GM19395 (cell line): ENCODE results near the gene SNCAIP.
"Not testable (repeated sequence)": the region's sequence is repeated elsewhere in the genome, so short reads cannot be mapped to it uniquely, and the experiment has no call there.

Experiments
- ATAC-seq: cut with Tn5 transposase; IDR thresholded peaks from one replicate; pipeline ENCODE4 v1.9.1; 2021; ENCODE audit warnings: mild to moderate bottlenecking, moderate library complexity; ENCODE audit not compliant: unreplicated experiment

Gene SNCAIP

GRCh38 chr5:122354293-122354692 is 42.3 kb downstream of the SNCAIP start:
- ATAC-seq, result no peak

- ATAC-seq, result no peak
Observed at GRCh38 chr5:122355324-122355723, 43.3 kb downstream of the SNCAIP start.

- no peak for ATAC-seq
Observed at GRCh38 chr5:122356855-122357254, 44.8 kb downstream of the SNCAIP start.

GRCh38 chr5:122358372-122358979 is 46.4 kb downstream of the SNCAIP start:
- ATAC-seq, result no peak

GRCh38 chr5:122362361-122362760 is 50.3 kb downstream of the SNCAIP start:
- ATAC-seq, result no peak

- ATAC-seq, result no peak
Observed at GRCh38 chr5:122363623-122364022, 51.6 kb downstream of the SNCAIP start.

GRCh38 chr5:122366501-122366900 is 54.5 kb downstream of the SNCAIP start:
- ATAC-seq, result peak; percentile 76

GRCh38 chr5:122367456-122367855 is 55.4 kb downstream of the SNCAIP start:
- no peak for ATAC-seq

GRCh38 chr5:122368510-122369251 is 56.6 kb downstream of the SNCAIP start:
- no peak for ATAC-seq

- ATAC-seq, result no peak
Observed at GRCh38 chr5:122369253-122369815, 57.3 kb downstream of the SNCAIP start.

GRCh38 chr5:122371511-122372151 is 59.6 kb downstream of the SNCAIP start:
- no peak for ATAC-seq

GRCh38 chr5:122374110-122374509 is 62.1 kb downstream of the SNCAIP start:
- ATAC-seq, result no peak

- no peak for ATAC-seq
Observed at GRCh38 chr5:122375801-122376200, 63.8 kb downstream of the SNCAIP start.

- no peak for ATAC-seq
Observed at GRCh38 chr5:122376250-122376649, 64.2 kb downstream of the SNCAIP start.

GRCh38 chr5:122377026-122377425 is 65.0 kb downstream of the SNCAIP start:
- no peak for ATAC-seq

GRCh38 chr5:122382938-122383337 is 70.9 kb downstream of the SNCAIP start:
- not testable (repeated sequence) for ATAC-seq

- ATAC-seq, result no peak
Observed at GRCh38 chr5:122384739-122385235, 72.8 kb downstream of the SNCAIP start.

- no peak for ATAC-seq
Observed at GRCh38 chr5:122385286-122385685, 73.2 kb downstream of the SNCAIP start.

GRCh38 chr5:122385808-122386207 is 73.8 kb downstream of the SNCAIP start:
- ATAC-seq, result no peak

GRCh38 chr5:122390154-122390553 is 78.1 kb downstream of the SNCAIP start:
- no peak for ATAC-seq

- ATAC-seq, result no peak
Observed at GRCh38 chr5:122390694-122391093, 78.7 kb downstream of the SNCAIP start.

GRCh38 chr5:122391621-122392020 is 79.6 kb downstream of the SNCAIP start:
- no peak for ATAC-seq
